SK-N-SH treated with all-trans-retinoic acid at 6 μM for 48 hours (cell line): ENCODE results near the gene ARID3B.

Experiments used
- ARNTL ChIP-seq: fragments of 450-650 bp; formaldehyde crosslinking; IDR thresholded peaks from 2 replicates; pipeline ENCODE4 v1.5.0; 2020; ENCODE audit warnings: low read depth, mild to moderate bottlenecking, moderate library complexity, borderline replicate concordance
- BACH2 ChIP-seq: fragments of 250-450 bp; sonication (Bioruptor Pico); IDR thresholded peaks from 2 replicates; pipeline ENCODE4 v1.9.0; 2021; ENCODE audit warnings: mild to moderate bottlenecking, borderline replicate concordance
- CSDC2 ChIP-seq: fragments of 250-450 bp; sonication (Bioruptor Pico); IDR thresholded peaks from 2 replicates; pipeline ENCODE4 v1.5.0; 2020; ENCODE audit warnings: mild to moderate bottlenecking, moderate library complexity
- GLIS3 ChIP-seq: fragments of 250-450 bp; sonication (Bioruptor Pico); IDR thresholded peaks from 2 replicates; pipeline ENCODE4 v1.5.0; 2020; ENCODE audit warnings: mild to moderate bottlenecking, moderate library complexity
- OSR1 ChIP-seq: fragments of 250-450 bp; sonication (Bioruptor Pico); IDR thresholded peaks from 2 replicates; pipeline ENCODE4 v1.8.0; 2022; ENCODE audit warnings: moderate library complexity, mild to moderate bottlenecking, inconsistent platforms
- RARB ChIP-seq: fragments of 250-450 bp; sonication (Bioruptor Pico); IDR thresholded peaks from 2 replicates; pipeline ENCODE4 v1.8.0; 2021; ENCODE audit warnings: mild to moderate bottlenecking, moderate library complexity
- TCF4 ChIP-seq: fragments of 250-450 bp; sonication (Bioruptor Pico); IDR thresholded peaks from 2 replicates; pipeline ENCODE4 v1.8.0; 2021; ENCODE audit warnings: mild to moderate bottlenecking, moderate library complexity, borderline replicate concordance
- TOX ChIP-seq: fragments of 250-450 bp; sonication (Bioruptor Pico); IDR thresholded peaks from 2 replicates; pipeline ENCODE4 v1.8.0; 2021; ENCODE audit warnings: mild to moderate bottlenecking, moderate library complexity, borderline replicate concordance
- ZFP3 ChIP-seq: fragments of 250-450 bp; sonication (Bioruptor Pico); IDR thresholded peaks from 2 replicates; pipeline ENCODE4 v1.5.0; 2020; ENCODE audit warnings: mild to moderate bottlenecking, moderate library complexity
- ZFP30 ChIP-seq: fragments of 450-650 bp; formaldehyde crosslinking; IDR thresholded peaks from 2 replicates; pipeline ENCODE4 v1.5.0; 2022; ENCODE audit warnings: mild to moderate bottlenecking, moderate library complexity
- TF ChIP-seq, protein P1 (sequence below): fragments of 250-450 bp; sonication (Bioruptor Pico); IDR thresholded peaks from 2 replicates; pipeline ENCODE4 v1.5.1; 2020; ENCODE audit warnings: low read depth, mild to moderate bottlenecking, moderate library complexity
- TF ChIP-seq, protein P2 (sequence below): fragments of 250-450 bp; sonication (Bioruptor Pico); IDR thresholded peaks from 2 replicates; pipeline ENCODE4 v1.8.0; 2020; ENCODE audit warnings: mild to moderate bottlenecking, moderate library complexity, borderline replicate concordance
- TF ChIP-seq, protein P3 (sequence below): fragments of 250-450 bp; sonication (Bioruptor Pico); IDR thresholded peaks from 2 replicates; pipeline ENCODE4 v1.8.0; 2021; ENCODE audit warnings: low read depth, mild to moderate bottlenecking, moderate library complexity, borderline replicate concordance

DNA sequence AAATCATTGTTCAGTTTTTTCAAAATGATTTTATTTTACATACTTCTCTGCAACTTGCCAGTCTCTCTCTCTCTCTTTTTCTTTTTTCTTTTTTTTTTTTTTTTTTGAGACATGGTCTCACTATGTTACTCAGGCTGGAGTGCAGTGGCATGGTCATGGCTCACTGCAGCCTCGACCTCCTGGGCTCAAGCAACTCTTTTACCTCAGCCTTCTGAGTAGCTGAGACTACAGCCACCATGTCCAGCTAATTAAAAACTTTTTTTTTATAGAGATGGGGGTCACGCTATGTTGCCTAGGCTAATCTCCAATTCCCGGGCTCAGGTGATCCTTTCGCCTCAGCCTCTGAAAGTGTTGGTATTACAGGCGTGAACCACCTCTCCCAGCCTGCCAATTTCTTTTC lies 12.1 kb upstream of the ARID3B start:
- TF ChIP-seq, protein P1, sequence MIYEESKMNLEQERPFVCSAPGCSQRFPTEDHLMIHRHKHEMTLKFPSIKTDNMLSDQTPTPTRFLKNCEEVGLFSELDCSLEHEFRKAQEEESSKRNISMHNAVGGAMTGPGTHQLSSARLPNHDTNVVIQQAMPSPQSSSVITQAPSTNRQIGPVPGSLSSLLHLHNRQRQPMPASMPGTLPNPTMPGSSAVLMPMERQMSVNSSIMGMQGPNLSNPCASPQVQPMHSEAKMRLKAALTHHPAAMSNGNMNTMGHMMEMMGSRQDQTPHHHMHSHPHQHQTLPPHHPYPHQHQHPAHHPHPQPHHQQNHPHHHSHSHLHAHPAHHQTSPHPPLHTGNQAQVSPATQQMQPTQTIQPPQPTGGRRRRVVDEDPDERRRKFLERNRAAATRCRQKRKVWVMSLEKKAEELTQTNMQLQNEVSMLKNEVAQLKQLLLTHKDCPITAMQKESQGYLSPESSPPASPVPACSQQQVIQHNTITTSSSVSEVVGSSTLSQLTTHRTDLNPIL (CRISPR knock-in tag): no peak
- TF ChIP-seq, protein P2, sequence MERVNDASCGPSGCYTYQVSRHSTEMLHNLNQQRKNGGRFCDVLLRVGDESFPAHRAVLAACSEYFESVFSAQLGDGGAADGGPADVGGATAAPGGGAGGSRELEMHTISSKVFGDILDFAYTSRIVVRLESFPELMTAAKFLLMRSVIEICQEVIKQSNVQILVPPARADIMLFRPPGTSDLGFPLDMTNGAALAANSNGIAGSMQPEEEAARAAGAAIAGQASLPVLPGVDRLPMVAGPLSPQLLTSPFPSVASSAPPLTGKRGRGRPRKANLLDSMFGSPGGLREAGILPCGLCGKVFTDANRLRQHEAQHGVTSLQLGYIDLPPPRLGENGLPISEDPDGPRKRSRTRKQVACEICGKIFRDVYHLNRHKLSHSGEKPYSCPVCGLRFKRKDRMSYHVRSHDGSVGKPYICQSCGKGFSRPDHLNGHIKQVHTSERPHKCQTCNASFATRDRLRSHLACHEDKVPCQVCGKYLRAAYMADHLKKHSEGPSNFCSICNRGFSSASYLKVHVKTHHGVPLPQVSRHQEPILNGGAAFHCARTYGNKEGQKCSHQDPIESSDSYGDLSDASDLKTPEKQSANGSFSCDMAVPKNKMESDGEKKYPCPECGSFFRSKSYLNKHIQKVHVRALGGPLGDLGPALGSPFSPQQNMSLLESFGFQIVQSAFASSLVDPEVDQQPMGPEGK (CRISPR knock-in tag): no peak
- TF ChIP-seq OSR1 (CRISPR knock-in tag) (no peak), ARNTL (CRISPR knock-in tag) (no peak), BACH2 (CRISPR knock-in tag) (no peak), CSDC2 (no peak), TOX (CRISPR knock-in tag) (no peak), ZFP3 (CRISPR knock-in tag) (no peak), ZFP30 (CRISPR knock-in tag) (no peak), GLIS3 (CRISPR knock-in tag) (no peak), RARB (CRISPR knock-in tag) (no peak), TCF4 (CRISPR knock-in tag) (no peak)
- TF ChIP-seq, protein P3, sequence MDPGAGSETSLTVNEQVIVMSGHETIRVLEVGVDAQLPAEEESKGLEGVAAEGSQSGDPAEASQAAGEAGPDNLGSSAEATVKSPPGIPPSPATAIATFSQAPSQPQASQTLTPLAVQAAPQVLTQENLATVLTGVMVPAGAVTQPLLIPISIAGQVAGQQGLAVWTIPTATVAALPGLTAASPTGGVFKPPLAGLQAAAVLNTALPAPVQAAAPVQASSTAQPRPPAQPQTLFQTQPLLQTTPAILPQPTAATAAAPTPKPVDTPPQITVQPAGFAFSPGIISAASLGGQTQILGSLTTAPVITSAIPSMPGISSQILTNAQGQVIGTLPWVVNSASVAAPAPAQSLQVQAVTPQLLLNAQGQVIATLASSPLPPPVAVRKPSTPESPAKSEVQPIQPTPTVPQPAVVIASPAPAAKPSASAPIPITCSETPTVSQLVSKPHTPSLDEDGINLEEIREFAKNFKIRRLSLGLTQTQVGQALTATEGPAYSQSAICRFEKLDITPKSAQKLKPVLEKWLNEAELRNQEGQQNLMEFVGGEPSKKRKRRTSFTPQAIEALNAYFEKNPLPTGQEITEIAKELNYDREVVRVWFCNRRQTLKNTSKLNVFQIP (CRISPR knock-in tag): no peak
